Epithelial cell of proximal tubule (primary cell): Measurements from ENCODE around the gene UBE3C. TPM values are rescaled to one million over a fixed set of nuclear protein-coding genes. Genes with fewer than 3 reads are reported as not detected.

Source experiments
- DNase-seq: peaks from one replicate; pipeline ENCODE4 v3.0.0-alpha.2; 2011; ENCODE audit warnings: low read depth
- H3K4me3 ChIP-seq: 2 replicates; pipeline ENCODE4 v1.5.1; 2011; ENCODE audit warnings: low read depth, mild to moderate bottlenecking, low read length
- total RNA-seq: library from RNA; depleted of rRNA; stranded (reverse); fragments of >200 nt; gene quantifications from 2 replicates; pipeline ENCODE4 v1.2.3, GENCODE V29; 2015
- TF ChIP-seq, protein P1 (sequence below): conservative IDR thresholded peaks from 2 replicates; pipeline ENCODE4 v1.5.1; 2012; ENCODE audit warnings: low read depth, mild to moderate bottlenecking, low read length

The UBE3C gene
- total RNA-seq, 1 donor from 2014 or later, result 42.3 TPM

DNA sequence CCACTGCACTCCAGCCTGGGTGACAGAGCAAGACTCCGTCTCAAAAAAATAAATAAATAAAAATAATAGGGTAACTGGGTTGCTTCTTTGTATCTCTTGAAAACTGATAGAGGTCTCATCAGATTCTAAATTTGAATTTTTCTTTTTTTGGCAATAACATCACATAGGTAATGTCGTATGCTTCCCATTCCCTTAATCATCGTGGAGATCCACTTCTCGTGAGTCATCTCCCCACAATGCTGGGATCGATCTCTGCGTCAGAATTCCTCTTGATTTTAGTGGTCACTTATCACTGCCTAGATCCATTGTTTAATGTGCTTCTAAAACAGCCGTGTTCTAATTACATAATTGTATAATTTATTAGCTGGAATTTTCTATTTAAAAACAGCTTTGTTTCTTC, 127.5 kb downstream of the UBE3C start:
- H3K4me3 ChIP-seq, result no peak overlapping the region
- TF ChIP-seq, protein P1, sequence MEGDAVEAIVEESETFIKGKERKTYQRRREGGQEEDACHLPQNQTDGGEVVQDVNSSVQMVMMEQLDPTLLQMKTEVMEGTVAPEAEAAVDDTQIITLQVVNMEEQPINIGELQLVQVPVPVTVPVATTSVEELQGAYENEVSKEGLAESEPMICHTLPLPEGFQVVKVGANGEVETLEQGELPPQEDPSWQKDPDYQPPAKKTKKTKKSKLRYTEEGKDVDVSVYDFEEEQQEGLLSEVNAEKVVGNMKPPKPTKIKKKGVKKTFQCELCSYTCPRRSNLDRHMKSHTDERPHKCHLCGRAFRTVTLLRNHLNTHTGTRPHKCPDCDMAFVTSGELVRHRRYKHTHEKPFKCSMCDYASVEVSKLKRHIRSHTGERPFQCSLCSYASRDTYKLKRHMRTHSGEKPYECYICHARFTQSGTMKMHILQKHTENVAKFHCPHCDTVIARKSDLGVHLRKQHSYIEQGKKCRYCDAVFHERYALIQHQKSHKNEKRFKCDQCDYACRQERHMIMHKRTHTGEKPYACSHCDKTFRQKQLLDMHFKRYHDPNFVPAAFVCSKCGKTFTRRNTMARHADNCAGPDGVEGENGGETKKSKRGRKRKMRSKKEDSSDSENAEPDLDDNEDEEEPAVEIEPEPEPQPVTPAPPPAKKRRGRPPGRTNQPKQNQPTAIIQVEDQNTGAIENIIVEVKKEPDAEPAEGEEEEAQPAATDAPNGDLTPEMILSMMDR, result no peak
- no peak for DNase-seq

DNA sequence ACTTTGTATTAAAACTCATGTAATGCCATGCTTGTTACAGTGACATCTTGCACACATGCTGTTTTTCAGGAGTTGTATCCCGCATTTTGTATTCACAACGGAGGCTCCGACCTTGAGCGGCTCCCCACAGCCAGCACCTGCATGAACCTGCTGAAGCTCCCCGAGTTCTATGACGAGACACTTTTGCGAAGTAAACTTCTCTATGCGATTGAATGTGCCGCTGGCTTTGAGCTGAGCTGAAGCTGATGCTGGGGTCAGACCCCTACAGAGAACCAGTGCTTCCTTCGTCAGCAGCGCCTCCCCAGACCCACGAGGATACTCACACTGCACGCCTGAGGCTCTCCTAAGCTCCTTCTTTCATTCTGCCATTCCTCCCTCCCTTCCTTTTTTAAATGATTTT, 128.8 kb downstream of the UBE3C start:
- H3K4me3 ChIP-seq, result no peak overlapping the region
- DNase-seq, result no peak
- TF ChIP-seq, protein P1, result no peak

DNA sequence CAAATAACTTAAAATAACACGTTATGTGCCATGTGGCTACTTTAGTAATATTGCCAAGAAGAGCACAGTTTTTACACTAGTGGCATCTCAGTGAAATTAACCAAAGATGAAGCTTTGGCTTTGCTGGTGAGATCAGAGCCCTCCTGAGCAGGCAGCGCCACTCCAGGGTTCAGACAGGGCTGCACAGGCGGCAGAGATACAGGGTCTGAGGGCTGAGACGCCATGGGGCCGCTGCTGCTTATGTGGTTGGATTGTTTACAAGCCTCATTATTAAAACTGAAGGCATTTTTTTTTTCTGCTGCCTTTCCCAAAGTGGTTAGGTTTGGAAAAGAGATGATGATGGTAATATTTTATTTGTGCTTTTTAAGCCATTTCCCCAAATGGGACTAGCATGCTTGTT, 129.2 kb downstream of the UBE3C start:
- no peak overlapping the region for H3K4me3 ChIP-seq
- DNase-seq, result no peak
- TF ChIP-seq, protein P1, result no peak

DNA sequence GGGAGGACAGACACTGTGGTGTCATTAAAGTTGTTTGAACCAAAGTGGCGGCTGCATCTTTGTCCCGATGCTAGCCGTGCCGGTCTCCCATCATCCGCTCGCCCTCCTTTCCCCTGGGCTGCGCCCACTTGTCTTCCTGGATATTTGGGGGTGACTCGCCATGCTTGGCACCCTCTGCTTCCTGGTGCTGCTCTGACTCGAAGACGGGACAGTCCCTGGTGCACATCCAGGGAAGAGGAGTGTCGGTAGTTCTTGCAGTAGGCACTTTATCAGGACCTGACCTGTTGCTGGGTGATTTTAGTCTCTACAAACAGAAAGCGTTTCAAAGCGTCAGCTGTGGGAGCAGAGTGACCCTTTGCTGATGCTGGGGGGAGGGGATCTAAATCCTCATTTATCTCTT, 129.8 kb downstream of the UBE3C start:
- no peak for DNase-seq
- TF ChIP-seq, protein P1, result no peak
- no peak overlapping the region for H3K4me3 ChIP-seq

DNA sequence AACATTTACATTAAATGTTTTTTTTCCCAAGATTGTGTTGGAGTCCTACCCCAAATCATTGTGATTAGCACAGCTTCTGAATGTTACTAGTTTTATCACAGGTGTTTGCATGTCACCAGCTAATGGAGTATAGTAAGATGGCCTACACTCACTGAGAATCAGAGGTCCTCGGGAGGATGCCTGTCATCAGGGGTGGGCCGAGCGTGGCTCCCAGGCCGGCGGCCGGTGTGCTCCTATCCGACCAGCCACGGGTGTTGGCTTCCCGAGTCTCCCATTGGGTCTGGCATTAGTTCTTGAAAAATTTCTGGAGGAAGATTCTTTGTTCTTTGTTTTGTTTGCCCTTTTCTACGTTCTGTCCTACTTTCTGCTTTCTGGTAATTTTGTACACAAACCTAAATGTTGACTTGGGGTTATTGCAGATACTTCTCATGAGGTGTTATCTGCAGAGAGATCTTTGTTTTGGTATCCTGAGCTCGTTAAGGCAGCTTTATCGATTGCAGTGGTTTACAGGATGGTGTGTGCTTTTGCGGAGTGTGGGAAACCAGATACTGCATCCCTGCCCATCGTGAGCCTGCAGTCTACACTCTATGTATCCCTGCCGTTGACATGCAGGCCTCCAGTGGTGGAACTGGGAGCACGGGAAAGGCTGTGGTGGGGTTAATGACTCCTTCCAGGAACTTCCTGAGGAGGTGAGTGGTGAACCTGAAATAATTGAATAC, 130.8 kb downstream of the UBE3C start:
- H3K4me3 ChIP-seq, result no peak overlapping the region
- TF ChIP-seq, protein P1, result no peak
- DNase-seq, result no peak

DNA sequence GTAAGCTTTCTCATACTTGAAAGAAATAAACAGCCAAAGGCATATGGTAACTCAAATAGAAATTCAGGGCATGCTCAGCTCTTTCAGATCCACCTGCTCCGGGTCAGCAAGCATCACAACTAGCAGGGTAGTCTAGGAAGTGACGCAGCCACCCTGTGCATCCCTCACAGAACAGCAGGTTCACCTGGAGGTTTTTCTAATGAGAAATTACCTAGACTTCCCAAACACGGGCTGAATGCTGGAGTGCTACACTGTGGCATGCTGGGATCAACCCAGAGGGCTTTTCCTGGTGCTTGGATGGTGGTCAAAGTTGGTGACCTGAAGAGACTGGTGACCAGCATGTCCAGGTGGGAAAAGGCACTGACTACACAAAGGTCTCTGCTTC, 131.3 kb downstream of the UBE3C start:
- no peak overlapping the region for H3K4me3 ChIP-seq
- TF ChIP-seq, protein P1, result no peak
- no peak for DNase-seq

DNA sequence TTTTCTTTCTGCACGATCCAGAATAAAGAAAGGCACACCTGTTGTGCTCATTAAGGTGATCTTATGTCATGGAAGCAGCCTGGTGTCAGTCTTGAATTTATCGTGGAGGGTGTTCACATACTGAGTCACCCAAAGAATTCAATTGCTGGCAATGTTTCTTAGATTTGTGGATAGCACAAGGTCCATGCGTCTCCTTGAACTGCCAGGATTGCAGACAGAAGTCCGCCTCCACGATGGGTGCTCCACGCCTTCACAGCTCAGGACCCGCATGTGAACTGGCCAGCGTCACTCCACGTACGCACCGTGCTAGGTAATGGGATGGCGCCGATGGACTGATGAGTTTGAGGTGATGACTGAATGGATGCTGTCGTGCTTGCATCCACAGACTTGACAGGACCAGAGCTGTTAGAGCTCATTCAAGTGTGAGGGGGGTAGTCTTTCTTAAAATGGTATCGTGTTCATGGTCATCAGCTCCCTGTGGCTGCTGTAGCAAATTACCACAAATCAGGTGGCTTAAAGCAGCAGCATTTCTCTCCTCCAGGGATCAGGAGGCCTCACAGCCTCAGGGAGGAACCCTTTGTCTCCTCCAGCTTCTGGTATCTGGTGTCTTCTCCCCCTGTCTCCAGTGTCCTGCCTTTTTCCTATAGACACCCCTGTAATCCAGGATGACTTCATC, 132.7 kb downstream of the UBE3C start:
- DNase-seq, result no peak
- TF ChIP-seq, protein P1, result no peak
- no peak overlapping the region for H3K4me3 ChIP-seq
